Gastroesophageal sphincter (tissue), 4 donors: ENCODE results near the gene DNAI7. TPM values are rescaled to one million over a fixed set of nuclear protein-coding genes. Genes with fewer than 3 reads are reported as not detected.

ENCODE experiments used
- ATAC-seq: fragments of 150-250 bp; one replicate; pipeline ENCODE4 v1.9.1; 2016; ENCODE audit warnings: mild to moderate bottlenecking, moderate library complexity
- H3K27ac ChIP-seq, 4 donors: fragments of 200-600 bp; sonication (generic) in 3 of 4; 1 replicate in 3 of 4; 2 replicates in 1 of 4; pipeline ENCODE4 v1.5.1; 2016 to 2019
- H3K27me3 ChIP-seq: fragments of 200-600 bp; sonication (generic); one replicate; pipeline ENCODE4 v1.5.1; 2019
- H3K36me3 ChIP-seq, 2 donors: fragments of 200-600 bp; sonication (generic); one replicate each; pipeline ENCODE4 v1.5.1; 2019; ENCODE audit warnings: control low read depth in 1 of 2
- H3K4me1 ChIP-seq, 3 donors: fragments of 200-600 bp; sonication (generic); 1 replicate in 2 of 3; 2 replicates in 1 of 3; pipeline ENCODE4 v1.5.1; 2016 to 2019; ENCODE audit warnings: control low read depth in 2 of 3
- H3K4me3 ChIP-seq, 2 donors: fragments of 200-600 bp; sonication (generic); one replicate each; pipeline ENCODE4 v1.5.1; 2019; ENCODE audit warnings: mild to moderate bottlenecking in 1 of 2, moderate library complexity in 1 of 2
- H3K9me3 ChIP-seq, 3 donors: fragments of 200-600 bp; sonication (generic); one replicate each; pipeline ENCODE4 v1.5.1; 2017 to 2019; ENCODE audit warnings: control low read depth in 2 of 3
- EP300 ChIP-seq: sonication (generic); formaldehyde crosslinking; IDR thresholded peaks from one replicate; pipeline ENCODE4 v1.6.1; 2017; ENCODE audit warnings: antibody characterized with exemption, mild to moderate bottlenecking
- POLR2A ChIP-seq, 2 donors: fragments of 450-650 bp; IDR thresholded peaks; one replicate each; pipeline ENCODE4 v1.6.1; 2017; ENCODE audit warnings: antibody characterized with exemption in 2 of 2, mild to moderate bottlenecking in 2 of 2, moderate library complexity in 1 of 2
- POLR2AphosphoS5 ChIP-seq: sonication (generic); formaldehyde crosslinking; IDR thresholded peaks from one replicate; pipeline ENCODE4 v1.6.1; 2017; ENCODE audit warnings: antibody characterized with exemption
- WGBS, 2 donors: methylation state at CpG; one replicate each; pipeline ENCODE4 v1.1.5; 2018; ENCODE audit warnings: low coverage in 1 of 2; 5-methylcytosine and 5-hydroxymethylcytosine counted together
- total RNA-seq, 4 donors: library from RNA; depleted of rRNA; stranded (reverse); fragments of >200 nt; gene quantifications; one replicate each; pipeline ENCODE4 v1.1.0, GENCODE V29; 2016
- TF ChIP-seq, protein P1 (sequence below), 4 experiments: fragments of 200-600 bp in 2 of 4; fragments of 450-650 bp in 2 of 4; sonication (generic) in 1 of 4; IDR thresholded peaks; one replicate each; pipeline ENCODE4 v1.5.1; 2017 to 2019; ENCODE audit warnings: antibody characterized with exemption in 4 of 4, mild to moderate bottlenecking in 2 of 4, moderate library complexity in 2 of 4

DNAI7 gene
- total RNA-seq, 4 donors from 2014 or later, result 0.22 to 2.3 (median 0.76) TPM

DNA sequence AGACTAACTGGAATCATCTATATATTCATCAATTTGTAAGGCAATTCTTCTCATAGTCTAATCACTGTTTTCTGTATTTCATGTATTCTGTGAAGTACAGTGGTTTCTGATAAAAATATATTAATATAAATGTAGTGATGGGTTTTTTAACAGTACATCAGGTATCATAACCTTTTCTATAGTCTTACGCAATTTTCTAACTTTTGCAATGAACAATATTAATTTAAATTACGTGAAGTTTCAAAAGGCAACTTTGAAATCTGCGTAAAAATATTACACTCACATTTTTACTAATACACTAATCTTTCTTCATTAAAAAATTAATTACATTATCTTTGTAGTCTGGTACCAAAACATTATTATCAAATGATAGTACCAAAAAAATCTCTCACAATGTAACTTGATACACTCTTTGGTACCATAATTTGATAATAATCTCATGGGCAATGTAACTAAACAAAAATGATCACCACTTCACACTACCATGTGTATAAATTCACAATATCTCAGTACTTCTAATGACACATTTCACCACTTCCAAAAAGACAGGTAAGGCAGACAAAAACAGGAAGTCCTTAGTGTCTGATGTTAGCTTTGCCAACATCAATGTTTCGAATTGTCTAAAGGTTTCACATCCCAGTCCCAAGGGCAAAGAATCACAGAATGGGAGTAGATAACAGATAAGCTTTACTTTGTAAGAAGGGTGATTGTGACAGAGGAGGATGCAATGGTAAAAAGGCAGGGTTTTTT is 8.7 kb downstream of the DNAI7 start:
- H3K36me3 ChIP-seq, result no peaks in the 10 kb centered on the region
- H3K4me3 ChIP-seq, result no peak overlapping the region
- 77 to 89% methylated on average over 4 of the region's 4 CpGs for WGBS, 2 donors
- H3K4me1 ChIP-seq, result no peaks in the 10 kb centered on the region
- no peaks in the 10 kb centered on the region for H3K9me3 ChIP-seq
- H3K27ac ChIP-seq, result no peak overlapping the region
- ATAC-seq, result no peak
- TF ChIP-seq EP300 (no peak), POLR2A (IDR thresholded peaks at IDR 0.05) (no peak), POLR2AphosphoS5 (no peak)
- TF ChIP-seq, protein P1, sequence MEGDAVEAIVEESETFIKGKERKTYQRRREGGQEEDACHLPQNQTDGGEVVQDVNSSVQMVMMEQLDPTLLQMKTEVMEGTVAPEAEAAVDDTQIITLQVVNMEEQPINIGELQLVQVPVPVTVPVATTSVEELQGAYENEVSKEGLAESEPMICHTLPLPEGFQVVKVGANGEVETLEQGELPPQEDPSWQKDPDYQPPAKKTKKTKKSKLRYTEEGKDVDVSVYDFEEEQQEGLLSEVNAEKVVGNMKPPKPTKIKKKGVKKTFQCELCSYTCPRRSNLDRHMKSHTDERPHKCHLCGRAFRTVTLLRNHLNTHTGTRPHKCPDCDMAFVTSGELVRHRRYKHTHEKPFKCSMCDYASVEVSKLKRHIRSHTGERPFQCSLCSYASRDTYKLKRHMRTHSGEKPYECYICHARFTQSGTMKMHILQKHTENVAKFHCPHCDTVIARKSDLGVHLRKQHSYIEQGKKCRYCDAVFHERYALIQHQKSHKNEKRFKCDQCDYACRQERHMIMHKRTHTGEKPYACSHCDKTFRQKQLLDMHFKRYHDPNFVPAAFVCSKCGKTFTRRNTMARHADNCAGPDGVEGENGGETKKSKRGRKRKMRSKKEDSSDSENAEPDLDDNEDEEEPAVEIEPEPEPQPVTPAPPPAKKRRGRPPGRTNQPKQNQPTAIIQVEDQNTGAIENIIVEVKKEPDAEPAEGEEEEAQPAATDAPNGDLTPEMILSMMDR (IDR thresholded peaks at IDR 0.05), result no peak
- no peaks in the 10 kb centered on the region for H3K27me3 ChIP-seq

GRCh38 chr12:25184132-25184531 is 10.8 kb downstream of the DNAI7 start:
- Histone ChIP-seq H3K9me3 (no peaks in the 10 kb centered on the region), H3K36me3 (no peaks in the 10 kb centered on the region), H3K27me3 (no peaks in the 10 kb centered on the region), H3K4me1 (no peaks in the 10 kb centered on the region), H3K27ac (no peak overlapping the region), H3K4me3 (no peak overlapping the region)
- WGBS, 2 donors, result 43 to 64% methylated on average over 2 of the region's 2 CpGs
- no peak for ATAC-seq
- TF ChIP-seq, protein P1 (IDR thresholded peaks at IDR 0.05), result no peak
- TF ChIP-seq POLR2A (IDR thresholded peaks at IDR 0.05) (no peak), EP300 (no peak), POLR2AphosphoS5 (no peak)

DNA sequence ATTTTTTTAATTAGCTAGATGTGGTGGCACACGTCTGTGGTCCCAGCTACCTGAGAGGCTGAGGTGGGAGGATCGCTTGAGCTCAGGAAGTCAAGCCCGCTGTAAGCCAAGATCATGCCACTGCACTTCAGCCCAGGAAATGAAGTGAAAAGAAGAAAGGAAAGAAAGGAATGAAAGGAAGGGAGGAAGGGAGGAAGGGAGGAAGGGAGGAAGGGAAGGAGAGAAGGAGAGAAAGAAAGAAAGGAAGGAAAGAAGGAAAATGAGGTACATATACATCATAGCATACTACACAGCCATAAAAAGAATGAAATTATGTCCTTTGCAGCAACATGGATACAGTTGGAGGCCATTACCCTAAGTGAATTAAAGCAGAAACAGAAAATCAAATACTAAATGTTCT is 12.2 kb downstream of the DNAI7 start:
- Histone ChIP-seq H3K4me1 (no peaks in the 10 kb centered on the region), H3K27ac (no peak overlapping the region), H3K4me3 (no peak overlapping the region), H3K27me3 (no peaks in the 10 kb centered on the region), H3K9me3 (no peaks in the 10 kb centered on the region), H3K36me3 (no peaks in the 10 kb centered on the region)
- WGBS, 2 donors, result 70 to 90% methylated on average over 2 to 3 of the region's 3 CpGs
- TF ChIP-seq POLR2A (IDR thresholded peaks at IDR 0.05), result no peak
- TF ChIP-seq, protein P1 (IDR thresholded peaks at IDR 0.05), result no peak
- TF ChIP-seq POLR2AphosphoS5, result no peak
- no peak for TF ChIP-seq EP300
- ATAC-seq, result no peak

GRCh38 chr12:25162866-25163265 is 32.1 kb downstream of the DNAI7 start:
- H3K4me1 ChIP-seq, result no peaks in the 10 kb centered on the region
- no peaks in the 10 kb centered on the region for H3K9me3 ChIP-seq
- TF ChIP-seq, protein P1 (IDR thresholded peaks at IDR 0.05), result no peak
- TF ChIP-seq EP300 (no peak), POLR2AphosphoS5 (no peak), POLR2A (IDR thresholded peaks at IDR 0.05) (no peak)
- no peak overlapping the region for H3K4me3 ChIP-seq
- no peaks in the 10 kb centered on the region for H3K36me3 ChIP-seq
- no peak overlapping the region for H3K27ac ChIP-seq
- WGBS, 2 donors, result 73 to 89% methylated on average over 1 to 6 of the region's 6 CpGs
- ATAC-seq, result no peak
- no peaks in the 10 kb centered on the region for H3K27me3 ChIP-seq

- ATAC-seq, result no peak
- TF ChIP-seq POLR2AphosphoS5, result no peak
- TF ChIP-seq EP300, result no peak
- TF ChIP-seq POLR2A (IDR thresholded peaks at IDR 0.05), result no peak
- TF ChIP-seq, protein P1 (IDR thresholded peaks at IDR 0.05), result no peak
- Histone ChIP-seq H3K27me3 (no peaks in the 10 kb centered on the region), H3K36me3 (no peaks in the 10 kb centered on the region), H3K27ac (no peak overlapping the region), H3K4me3 (no peak overlapping the region), H3K4me1 (peaks cover 0 to 14% (median 3%) of the 10 kb centered on the region in 3 donors), H3K9me3 (no peaks in the 10 kb centered on the region)
- 86 to 100% methylated on average over 2 to 4 of the region's 4 CpGs for WGBS, 2 donors
These were observed 38.9 kb downstream of the DNAI7 start for GRCh38 chr12:25156061-25156460.
